PC-9 (cell line): ENCODE measurements around the gene PHLDA1.

Experiments used
- CTCF ChIP-seq: fragments of 200-600 bp; sonication (generic); conservative IDR thresholded peaks from 2 replicates; pipeline ENCODE4 v1.6.1; 2017; ENCODE audit warnings: mixed run types, antibody characterized with exemption, mild to moderate bottlenecking, moderate library complexity
- EZH2 ChIP-seq: fragments of 200-600 bp; sonication (generic); IDR thresholded peaks from 2 replicates; pipeline ENCODE4 v1.8.0; 2017; ENCODE audit warnings: antibody characterized with exemption, low read depth

GRCh38 chr12:76012644-76013043 lies 18.9 kb downstream of the PHLDA1 start:
- TF ChIP-seq EZH2 = no peak
- TF ChIP-seq CTCF = no peak
